Loucy (cell line): ENCODE results near the gene TAPBP.

ENCODE experiments used
- EZH2phosphoT487 ChIP-seq: fragments of 200-600 bp; IDR thresholded peaks from 2 replicates; pipeline ENCODE4 v1.6.1; 2018; ENCODE audit warnings: antibody characterized with exemption, mild to moderate bottlenecking, moderate library complexity, borderline replicate concordance
- TF ChIP-seq, protein P1 (sequence below): fragments of 200-600 bp; sonication (generic); conservative IDR thresholded peaks from 2 replicates; pipeline ENCODE4 v1.5.1; 2014; ENCODE audit warnings: mild to moderate bottlenecking, antibody characterized with exemption, low read length

DNA sequence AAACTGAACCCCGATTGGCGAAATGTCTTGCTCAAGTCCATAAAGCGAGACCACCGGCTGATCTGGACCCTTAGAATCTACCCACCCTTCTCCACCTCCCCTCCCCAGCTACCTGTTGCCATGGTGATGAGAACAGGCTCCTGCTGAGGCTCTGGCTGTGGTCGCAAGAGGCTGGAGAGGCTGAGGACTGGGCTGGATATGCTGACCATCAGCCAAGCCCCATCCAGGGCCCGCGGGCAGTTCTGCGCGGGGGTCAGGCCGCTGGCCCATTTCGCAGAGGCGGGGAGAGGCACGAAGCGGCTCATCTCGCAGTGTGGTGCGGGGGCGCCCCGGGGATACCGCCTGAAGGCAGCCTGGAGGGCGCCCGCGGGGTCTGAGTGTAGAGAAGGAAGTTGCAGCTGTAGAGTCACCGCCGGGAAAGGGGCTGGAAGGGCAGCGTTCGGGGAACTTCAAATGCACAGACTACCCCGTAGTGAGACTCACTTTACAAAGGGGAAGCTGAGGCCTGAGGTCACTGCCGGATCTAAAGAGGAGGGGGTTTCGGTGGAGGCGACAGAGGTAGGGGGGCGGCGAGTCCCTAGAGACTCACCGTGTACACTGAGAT, 671 bp downstream of the TAPBP start:
- TF ChIP-seq, protein P1, sequence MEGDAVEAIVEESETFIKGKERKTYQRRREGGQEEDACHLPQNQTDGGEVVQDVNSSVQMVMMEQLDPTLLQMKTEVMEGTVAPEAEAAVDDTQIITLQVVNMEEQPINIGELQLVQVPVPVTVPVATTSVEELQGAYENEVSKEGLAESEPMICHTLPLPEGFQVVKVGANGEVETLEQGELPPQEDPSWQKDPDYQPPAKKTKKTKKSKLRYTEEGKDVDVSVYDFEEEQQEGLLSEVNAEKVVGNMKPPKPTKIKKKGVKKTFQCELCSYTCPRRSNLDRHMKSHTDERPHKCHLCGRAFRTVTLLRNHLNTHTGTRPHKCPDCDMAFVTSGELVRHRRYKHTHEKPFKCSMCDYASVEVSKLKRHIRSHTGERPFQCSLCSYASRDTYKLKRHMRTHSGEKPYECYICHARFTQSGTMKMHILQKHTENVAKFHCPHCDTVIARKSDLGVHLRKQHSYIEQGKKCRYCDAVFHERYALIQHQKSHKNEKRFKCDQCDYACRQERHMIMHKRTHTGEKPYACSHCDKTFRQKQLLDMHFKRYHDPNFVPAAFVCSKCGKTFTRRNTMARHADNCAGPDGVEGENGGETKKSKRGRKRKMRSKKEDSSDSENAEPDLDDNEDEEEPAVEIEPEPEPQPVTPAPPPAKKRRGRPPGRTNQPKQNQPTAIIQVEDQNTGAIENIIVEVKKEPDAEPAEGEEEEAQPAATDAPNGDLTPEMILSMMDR = no peak
- no peak for TF ChIP-seq EZH2phosphoT487
